GM21515 (cell line): ENCODE measurements around the gene NPR1.
"Not testable (repeated sequence)": the region's sequence is repeated elsewhere in the genome, so short reads cannot be mapped to it uniquely, and the experiment has no call there.

Source experiments
- ATAC-seq: cut with Tn5 transposase; IDR thresholded peaks from one replicate; pipeline ENCODE4 v1.9.1; 2021; ENCODE audit not compliant: unreplicated experiment

Gene NPR1

DNA sequence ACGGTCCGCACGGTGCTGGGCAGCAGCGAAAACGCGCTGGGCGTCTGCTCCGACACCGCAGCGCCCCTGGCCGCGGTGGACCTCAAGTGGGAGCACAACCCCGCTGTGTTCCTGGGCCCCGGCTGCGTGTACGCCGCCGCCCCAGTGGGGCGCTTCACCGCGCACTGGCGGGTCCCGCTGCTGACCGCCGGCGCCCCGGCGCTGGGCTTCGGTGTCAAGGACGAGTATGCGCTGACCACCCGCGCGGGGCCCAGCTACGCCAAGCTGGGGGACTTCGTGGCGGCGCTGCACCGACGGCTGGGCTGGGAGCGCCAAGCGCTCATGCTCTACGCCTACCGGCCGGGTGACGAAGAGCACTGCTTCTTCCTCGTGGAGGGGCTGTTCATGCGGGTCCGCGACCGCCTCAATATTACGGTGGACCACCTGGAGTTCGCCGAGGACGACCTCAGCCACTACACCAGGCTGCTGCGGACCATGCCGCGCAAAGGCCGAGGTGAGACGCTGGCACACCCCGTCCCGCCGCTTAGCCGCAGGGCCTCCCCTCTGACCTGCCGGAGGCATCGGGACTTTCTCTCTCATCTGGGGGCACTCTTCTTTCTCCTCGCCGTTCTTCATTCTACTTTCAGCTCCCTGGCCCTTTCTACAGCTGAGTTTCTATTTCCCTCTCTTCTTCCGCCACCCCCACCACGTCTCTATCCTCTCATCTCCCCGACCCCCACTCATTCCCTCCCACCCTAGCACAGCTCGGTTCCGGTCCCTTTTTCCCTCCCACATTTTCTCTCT is 1.0 kb downstream of the NPR1 start:
- no peak for ATAC-seq

GRCh38 chr1:153680120-153680403 is 1.6 kb downstream of the NPR1 start:
- no peak for ATAC-seq

DNA sequence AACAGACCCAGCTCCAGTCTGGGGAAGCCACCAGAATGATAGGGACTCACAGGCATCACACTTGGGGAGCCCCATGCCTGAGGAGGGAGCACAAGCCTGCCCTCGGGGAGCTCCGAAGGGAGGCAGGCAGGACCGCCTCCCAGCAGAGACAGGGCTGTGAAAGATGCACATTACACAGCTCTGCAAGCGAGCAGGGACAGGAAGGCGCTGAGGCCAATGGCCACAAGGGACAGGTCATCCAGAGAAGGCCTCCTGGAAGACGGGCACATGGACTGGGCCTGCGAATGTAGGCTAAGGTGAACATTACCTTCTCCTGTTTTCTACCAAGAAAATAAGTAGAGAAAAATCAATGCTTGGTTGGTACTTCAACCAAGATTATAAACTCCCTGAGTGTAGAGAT is 4.2 kb downstream of the NPR1 start:
- no peak for ATAC-seq

DNA sequence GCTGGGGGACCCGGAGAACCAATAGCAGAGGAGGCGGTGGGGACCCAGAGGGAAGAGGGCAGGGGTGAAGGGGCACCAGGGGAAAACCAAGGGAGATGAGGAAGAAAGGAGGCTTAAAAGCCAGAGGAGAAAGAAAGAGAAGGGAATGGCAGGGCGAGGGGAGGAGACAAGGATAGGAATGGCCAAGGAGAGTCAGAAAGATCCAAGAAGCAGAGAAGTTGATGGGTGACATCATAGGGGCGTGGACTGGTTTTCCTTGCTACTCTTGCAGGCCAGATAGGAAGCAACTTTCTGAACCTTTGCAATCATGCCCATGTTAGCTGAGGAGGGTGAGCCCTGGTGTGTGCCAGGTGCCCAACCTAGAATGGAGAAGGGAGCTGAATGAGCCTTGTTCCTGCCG is 5.4 kb downstream of the NPR1 start:
- ATAC-seq = no peak

GRCh38 chr1:153684892-153685291 is 6.4 kb downstream of the NPR1 start:
- no peak for ATAC-seq

DNA sequence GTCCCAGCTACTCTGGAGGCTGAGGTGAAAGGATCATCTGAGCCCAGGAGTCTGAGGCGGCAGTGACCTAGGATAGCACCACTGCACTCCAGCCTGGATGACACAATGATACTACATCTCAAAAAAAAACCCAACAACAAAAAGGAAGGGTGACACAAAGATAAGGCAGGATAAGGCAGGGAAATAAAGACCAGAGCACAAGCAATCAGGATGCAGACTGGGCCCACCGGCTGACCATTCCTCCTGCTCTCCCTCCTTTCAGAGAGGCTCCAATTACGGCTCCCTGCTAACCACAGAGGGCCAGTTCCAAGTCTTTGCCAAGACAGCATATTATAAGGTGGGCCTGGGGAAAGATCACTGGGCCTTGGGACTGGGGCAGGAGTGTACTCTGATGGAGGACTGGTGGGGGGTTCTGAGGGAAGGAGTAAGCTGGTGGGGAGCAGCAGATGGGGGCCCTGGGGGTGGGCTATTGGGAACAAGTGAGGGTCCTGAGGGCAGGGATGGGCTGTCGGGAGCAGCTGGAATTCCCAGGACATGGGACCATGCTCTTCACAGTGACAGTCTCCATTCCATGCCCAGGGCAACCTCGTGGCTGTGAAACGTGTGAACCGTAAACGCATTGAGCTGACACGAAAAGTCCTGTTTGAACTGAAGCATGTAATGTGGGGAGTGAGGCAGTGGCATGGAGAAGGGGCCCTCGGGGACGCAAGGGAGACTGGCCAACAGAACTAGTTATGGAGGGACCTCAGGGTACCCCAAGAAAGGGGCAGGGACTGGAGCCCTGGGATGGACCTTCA is 7.3 kb downstream of the NPR1 start:
- no peak for ATAC-seq

DNA sequence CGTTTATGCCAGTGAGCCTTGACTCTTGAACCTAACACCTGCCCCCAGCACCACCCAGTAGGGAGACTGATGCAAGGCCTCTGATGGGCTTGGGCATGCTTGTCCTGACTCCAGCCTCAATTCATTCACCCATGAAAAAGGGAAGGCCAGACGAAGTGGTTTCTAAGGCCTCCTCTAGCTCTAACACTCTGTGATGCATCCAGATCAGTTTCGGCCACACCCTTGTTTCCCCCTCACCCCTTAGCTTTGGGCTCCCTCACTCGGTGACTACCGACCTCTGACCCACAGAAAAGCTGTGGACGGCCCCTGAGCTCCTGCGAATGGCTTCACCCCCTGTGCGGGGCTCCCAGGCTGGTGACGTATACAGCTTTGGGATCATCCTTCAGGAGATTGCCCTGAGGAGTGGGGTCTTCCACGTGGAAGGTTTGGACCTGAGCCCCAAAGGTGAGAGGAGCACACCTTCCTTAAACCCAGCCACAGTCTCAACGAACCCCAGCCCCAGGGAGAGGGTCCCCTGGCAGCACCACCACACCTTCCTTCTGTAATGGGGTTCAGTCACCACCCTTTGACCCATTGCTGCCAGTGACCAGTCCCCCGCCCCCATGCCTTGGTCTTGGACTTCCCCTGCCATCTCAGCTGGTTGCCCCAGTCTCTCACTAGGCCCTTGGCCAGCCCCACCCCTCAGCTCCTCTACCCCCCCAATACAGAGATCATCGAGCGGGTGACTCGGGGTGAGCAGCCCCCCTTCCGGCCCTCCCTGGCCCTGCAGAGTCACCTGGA is 9.0 kb downstream of the NPR1 start:
- ATAC-seq = no peak

DNA sequence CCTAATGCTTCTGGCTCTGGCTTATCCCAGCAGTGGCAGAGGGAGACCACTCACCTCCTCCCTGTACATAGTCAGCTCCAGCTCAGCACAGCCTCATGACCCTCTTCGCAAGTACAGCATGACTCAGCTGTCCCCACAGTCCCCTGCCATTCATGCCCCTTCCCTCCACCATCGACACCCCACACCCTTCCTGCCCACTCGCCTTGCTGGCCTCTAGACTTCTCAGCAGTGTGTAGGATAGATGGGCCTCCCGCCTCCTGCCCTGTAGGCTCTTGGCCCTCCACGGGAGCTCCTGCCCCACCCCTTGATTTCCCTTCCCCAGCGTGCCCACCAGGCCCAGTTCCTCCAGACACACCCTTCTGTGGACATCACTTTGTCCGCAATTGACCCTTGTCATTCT is 9.8 kb downstream of the NPR1 start:
- ATAC-seq = no peak

GRCh38 chr1:153688736-153689328 is 10.3 kb downstream of the NPR1 start:
- ATAC-seq = no peak

- no peak for ATAC-seq
These were observed 15.0 kb downstream of the NPR1 start for GRCh38 chr1:153693466-153693865.

DNA sequence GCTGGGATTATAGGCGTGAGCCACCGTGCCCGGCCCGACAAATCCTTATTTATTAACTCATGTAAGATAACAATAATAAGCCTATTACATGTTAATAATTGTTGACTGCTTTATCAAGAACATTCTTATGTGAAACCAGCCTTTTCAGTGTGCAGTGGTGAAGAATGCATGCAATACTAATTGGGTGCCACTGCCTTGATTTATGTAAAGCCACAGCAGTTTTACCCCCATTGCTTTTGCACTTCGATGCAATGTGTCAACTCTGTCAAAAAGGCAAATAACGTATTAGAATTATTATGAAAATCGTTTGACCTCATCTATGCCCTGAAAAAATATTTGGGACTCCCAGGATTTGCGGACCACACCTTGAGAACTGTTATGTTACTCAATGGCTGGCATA is 18.3 kb downstream of the NPR1 start:
- no peak for ATAC-seq

DNA sequence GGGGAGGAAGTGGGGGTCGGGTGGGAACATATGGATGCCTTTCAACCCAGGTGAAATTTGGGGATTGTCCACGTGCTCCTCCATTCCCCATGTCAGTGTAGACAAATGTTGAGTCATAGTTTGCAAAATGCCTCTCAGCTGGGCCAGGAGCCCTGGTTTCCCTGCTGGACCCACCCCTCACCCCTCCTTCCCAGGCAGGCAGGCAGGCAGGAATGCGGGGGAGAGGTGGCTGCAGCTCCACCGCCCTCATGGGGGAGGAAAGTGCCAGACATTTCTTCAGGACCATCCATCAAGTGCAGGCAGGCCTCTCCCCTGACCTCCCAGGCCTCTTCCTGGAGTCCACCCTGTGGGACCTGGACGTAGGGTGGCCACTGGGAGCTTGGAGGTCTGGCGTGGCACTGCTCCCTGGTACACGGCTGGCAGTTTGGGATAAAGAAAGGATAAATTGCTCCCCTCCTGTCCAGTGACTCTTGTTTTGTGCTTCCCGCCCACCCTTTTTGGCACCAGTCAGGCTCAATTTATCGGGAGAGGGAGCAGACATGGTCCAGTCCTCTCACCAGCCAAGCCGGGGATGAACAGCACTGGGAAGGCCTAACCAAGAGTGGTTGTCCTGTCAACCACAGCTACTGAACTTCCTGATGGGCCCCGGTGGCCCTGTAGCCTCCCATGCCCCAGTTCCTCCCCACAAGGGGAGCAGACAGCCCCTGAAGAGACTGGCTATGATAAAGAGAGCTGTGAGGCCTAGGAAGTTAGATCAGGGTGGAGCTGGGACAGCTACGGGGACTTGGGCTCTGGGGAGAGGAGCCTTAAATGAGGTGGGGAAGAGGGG is 18.9 kb downstream of the NPR1 start:
- no peak for ATAC-seq

GRCh38 chr1:153698020-153698922 is 19.8 kb downstream of the NPR1 start:
- no peak for ATAC-seq

DNA sequence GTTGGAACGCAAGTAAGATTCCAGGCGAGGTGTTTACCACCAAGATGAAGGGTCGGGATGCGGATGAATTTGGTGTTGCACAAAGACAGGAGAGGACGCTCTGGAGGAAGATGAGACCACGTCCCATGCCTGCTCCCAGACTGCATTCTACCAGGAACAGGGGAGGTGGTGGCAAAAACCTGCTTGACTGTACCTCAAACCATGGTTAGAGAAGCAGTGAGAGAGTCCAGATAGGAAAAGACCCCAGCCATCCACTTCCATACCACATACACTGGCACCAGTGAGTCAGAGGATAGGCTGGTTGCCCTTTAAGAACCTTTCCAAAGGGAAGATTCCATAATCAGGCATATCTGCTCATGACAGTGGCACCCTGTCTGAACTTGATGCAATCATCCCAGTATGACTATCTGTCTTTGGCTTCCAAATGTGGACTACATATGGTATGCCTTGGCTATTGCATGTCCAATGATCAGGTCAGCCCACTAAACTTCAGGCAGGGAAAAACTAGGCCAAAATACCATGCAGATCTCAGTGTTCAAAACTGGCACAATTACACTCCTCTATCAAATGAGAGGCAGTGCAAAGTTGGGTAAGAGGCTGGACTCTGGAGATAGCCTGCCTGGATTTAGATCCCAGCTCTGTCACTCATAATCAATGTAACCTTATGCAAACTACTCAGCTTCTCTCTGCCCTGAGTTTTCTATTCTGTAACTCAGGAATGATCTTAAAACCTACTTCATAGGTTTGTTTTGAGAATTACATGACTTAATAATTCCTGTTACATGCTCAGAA is 20.6 kb downstream of the NPR1 start:
- ATAC-seq = no peak

DNA sequence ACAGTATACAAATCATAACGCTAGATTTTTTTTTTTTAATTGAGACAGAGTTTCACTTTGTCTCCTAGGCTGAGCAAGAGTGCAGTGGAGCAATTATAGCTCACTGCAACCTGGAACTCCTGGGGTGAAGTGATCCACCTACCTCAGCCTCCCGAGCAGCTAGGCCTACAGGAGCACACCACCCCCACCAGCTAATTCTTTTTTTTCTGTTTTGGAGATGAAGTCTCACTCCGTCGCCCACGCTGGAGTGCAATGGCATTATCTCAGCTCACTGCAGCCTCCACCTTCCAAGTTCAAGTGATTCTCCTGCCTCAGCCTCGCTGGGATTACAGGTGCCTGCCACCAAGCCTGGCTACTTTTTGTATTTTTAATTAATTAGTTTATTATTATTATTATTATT is 21.3 kb downstream of the NPR1 start:
- no peak for ATAC-seq

GRCh38 chr1:153705484-153705883 is 27.0 kb downstream of the NPR1 start:
- no peak for ATAC-seq

GRCh38 chr1:153711026-153711425 is 32.5 kb downstream of the NPR1 start:
- ATAC-seq = no peak

DNA sequence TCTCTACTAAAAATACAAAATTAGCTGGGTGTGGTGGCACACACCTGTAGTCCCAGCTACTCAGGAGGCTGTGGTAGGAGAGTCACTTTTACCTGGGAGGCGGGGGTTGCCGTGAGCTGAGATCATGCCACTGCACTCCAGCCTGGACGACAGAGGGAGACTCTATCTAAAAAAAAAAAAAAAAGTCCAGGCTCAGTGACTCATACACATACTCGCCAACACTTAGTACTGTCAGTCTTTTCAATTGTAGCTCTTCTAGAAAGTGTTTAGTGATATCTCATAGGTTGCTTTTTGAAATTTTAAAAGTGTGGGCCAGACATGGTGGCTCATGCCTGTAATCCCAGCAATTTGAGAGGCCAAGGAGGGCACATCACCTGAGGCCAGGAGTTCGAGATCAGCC is 37.7 kb downstream of the NPR1 start:
- not testable (repeated sequence) for ATAC-seq

- no peak for ATAC-seq
These were observed 38.8 kb downstream of the NPR1 start for GRCh38 chr1:153717330-153717729.
